CD4-positive, alpha-beta T cell treated with Interleukin-1 beta for 1 hour (primary cell): ENCODE data around the gene RERGL.
"Not testable (repeated sequence)": the region's sequence is repeated elsewhere in the genome, so short reads cannot be mapped to it uniquely, and the experiment has no call there.

Experiments used
- DNase-seq, 2 donors: peaks; one replicate each; pipeline ENCODE4 v3.0.0-alpha.2; 2020 to 2022

The RERGL gene

GRCh38 chr12:18090093-18090492, at the start of gene RERGL:
Gene RERGL, minus strand, starts transcription at chr12:18090193. Its CDS starts 53 bp downstream, at chr12:18090140.
- DNase-seq: no peak

- DNase-seq: no peak
These were observed 49.3 kb upstream of the RERGL start for GRCh38 chr12:18139254-18139653.

- no peak for DNase-seq
These were observed 45.5 kb upstream of the RERGL start for GRCh38 chr12:18135509-18135908.

- no peak for DNase-seq
These were observed 45.1 kb upstream of the RERGL start for GRCh38 chr12:18135086-18135485.

GRCh38 chr12:18130851-18131250, 40.9 kb upstream of the RERGL start:
- DNase-seq: no peak

GRCh38 chr12:18123707-18124106, 33.7 kb upstream of the RERGL start:
- no peak for DNase-seq

- DNase-seq: no peak
These were observed 30.9 kb upstream of the RERGL start for GRCh38 chr12:18120899-18121298.

- DNase-seq: no peak
These were observed 18.6 kb upstream of the RERGL start for GRCh38 chr12:18108611-18109010.

GRCh38 chr12:18103624-18104023, 13.6 kb upstream of the RERGL start:
- DNase-seq: no peak

- no peak for DNase-seq
These were observed 11.1 kb upstream of the RERGL start for GRCh38 chr12:18101043-18101442.

GRCh38 chr12:18084080-18084479, 5.9 kb downstream of the RERGL start:
- no peak for DNase-seq

- no peak for DNase-seq
These were observed 10.3 kb downstream of the RERGL start for GRCh38 chr12:18079541-18080246.

GRCh38 chr12:18074001-18074400, 16.0 kb downstream of the RERGL start:
- no peak for DNase-seq

GRCh38 chr12:18072723-18073122, 17.3 kb downstream of the RERGL start:
- DNase-seq: no peak

- no peak for DNase-seq
These were observed 18.7 kb downstream of the RERGL start for GRCh38 chr12:18071336-18071735.

GRCh38 chr12:18068355-18068754, 21.6 kb downstream of the RERGL start:
- no peak for DNase-seq

- no peak for DNase-seq
These were observed 23.3 kb downstream of the RERGL start for GRCh38 chr12:18066666-18067065.

GRCh38 chr12:18062867-18063266, 27.1 kb downstream of the RERGL start:
- DNase-seq: not testable (repeated sequence)

GRCh38 chr12:18057051-18057450, 32.9 kb downstream of the RERGL start:
- no peak for DNase-seq

GRCh38 chr12:18054925-18055619, 34.9 kb downstream of the RERGL start:
- DNase-seq: no peak

- no peak for DNase-seq
These were observed 44.5 kb downstream of the RERGL start for GRCh38 chr12:18045446-18045992.

- not testable (repeated sequence) for DNase-seq
These were observed 49.8 kb downstream of the RERGL start for GRCh38 chr12:18040060-18040742.
